ENCODE results near the gene ADGRD1.

Gene ADGRD1

DNA sequence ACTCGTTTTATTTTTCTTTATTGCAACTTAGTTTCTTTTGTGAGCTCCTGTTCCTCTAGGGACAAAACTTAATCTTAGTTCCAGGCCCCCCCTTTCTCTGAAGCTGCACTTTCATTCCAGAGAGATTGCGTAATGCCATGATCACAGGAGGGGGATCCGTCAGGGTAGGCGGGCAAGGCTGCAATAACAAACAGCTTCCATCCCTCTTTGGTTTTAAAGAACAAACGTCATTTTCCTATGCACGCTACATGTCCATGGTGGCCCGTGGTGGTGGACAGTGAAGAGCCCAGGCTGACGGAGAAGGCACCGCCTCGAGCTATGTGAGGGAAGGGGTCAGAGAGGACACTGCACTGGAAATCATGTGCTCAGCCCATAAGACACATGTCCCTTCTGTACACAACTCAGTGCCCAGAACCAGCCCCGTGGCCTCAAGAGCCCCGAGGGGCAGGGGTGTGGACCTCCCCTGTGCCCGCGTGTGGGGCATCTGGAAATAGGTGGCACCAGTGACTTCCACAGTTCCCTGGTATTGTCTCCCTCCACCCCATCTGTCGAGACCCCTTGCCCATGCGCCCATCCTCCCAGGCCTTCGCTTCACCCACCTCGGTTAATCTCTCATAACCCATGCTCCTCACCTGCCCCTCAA is 161.4 kb downstream of the ADGRD1 start:
- TF ChIP-seq TOX (CRISPR knock-in tag; IDR thresholded peaks at IDR 0.05; ENCODE audit: borderline replicate concordance) (no peak), ZNF565 (CRISPR knock-in tag; conservative IDR thresholded peaks at IDR 0.05; ENCODE audit: low read depth) (no peak), CSDC2 (CRISPR knock-in tag; IDR thresholded peaks at IDR 0.05) (no peak), ZC3H10 (CRISPR knock-in tag; IDR thresholded peaks at IDR 0.05) (no peak), SNAI2 (CRISPR knock-in tag; IDR thresholded peaks at IDR 0.05) (no peak), ZFP3 (CRISPR knock-in tag; IDR thresholded peaks at IDR 0.05) (no peak), GLIS3 (CRISPR knock-in tag; IDR thresholded peaks at IDR 0.05) (no peak), PPARA (CRISPR knock-in tag; IDR thresholded peaks at IDR 0.05; ENCODE audit: borderline replicate concordance) (no peak), ZNF70 (CRISPR knock-in tag; IDR thresholded peaks at IDR 0.05) (no peak), ZFP30 (CRISPR knock-in tag; IDR thresholded peaks at IDR 0.05) (no peak), OSR1 (CRISPR knock-in tag; IDR thresholded peaks at IDR 0.05) (no peak), ESRRG (CRISPR knock-in tag; IDR thresholded peaks at IDR 0.05) (no peak), ZNF8 (CRISPR knock-in tag; IDR thresholded peaks at IDR 0.05) (no peak)
- TF ChIP-seq, protein P1, sequence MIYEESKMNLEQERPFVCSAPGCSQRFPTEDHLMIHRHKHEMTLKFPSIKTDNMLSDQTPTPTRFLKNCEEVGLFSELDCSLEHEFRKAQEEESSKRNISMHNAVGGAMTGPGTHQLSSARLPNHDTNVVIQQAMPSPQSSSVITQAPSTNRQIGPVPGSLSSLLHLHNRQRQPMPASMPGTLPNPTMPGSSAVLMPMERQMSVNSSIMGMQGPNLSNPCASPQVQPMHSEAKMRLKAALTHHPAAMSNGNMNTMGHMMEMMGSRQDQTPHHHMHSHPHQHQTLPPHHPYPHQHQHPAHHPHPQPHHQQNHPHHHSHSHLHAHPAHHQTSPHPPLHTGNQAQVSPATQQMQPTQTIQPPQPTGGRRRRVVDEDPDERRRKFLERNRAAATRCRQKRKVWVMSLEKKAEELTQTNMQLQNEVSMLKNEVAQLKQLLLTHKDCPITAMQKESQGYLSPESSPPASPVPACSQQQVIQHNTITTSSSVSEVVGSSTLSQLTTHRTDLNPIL (CRISPR knock-in tag; IDR thresholded peaks at IDR 0.05; ENCODE audit: low read depth) = no peak
- TF ChIP-seq, protein P2, sequence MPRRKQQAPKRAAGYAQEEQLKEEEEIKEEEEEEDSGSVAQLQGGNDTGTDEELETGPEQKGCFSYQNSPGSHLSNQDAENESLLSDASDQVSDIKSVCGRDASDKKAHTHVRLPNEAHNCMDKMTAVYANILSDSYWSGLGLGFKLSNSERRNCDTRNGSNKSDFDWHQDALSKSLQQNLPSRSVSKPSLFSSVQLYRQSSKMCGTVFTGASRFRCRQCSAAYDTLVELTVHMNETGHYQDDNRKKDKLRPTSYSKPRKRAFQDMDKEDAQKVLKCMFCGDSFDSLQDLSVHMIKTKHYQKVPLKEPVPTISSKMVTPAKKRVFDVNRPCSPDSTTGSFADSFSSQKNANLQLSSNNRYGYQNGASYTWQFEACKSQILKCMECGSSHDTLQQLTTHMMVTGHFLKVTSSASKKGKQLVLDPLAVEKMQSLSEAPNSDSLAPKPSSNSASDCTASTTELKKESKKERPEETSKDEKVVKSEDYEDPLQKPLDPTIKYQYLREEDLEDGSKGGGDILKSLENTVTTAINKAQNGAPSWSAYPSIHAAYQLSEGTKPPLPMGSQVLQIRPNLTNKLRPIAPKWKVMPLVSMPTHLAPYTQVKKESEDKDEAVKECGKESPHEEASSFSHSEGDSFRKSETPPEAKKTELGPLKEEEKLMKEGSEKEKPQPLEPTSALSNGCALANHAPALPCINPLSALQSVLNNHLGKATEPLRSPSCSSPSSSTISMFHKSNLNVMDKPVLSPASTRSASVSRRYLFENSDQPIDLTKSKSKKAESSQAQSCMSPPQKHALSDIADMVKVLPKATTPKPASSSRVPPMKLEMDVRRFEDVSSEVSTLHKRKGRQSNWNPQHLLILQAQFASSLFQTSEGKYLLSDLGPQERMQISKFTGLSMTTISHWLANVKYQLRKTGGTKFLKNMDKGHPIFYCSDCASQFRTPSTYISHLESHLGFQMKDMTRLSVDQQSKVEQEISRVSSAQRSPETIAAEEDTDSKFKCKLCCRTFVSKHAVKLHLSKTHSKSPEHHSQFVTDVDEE (CRISPR knock-in tag; IDR thresholded peaks at IDR 0.05) = no peak
- TF ChIP-seq, protein P3, sequence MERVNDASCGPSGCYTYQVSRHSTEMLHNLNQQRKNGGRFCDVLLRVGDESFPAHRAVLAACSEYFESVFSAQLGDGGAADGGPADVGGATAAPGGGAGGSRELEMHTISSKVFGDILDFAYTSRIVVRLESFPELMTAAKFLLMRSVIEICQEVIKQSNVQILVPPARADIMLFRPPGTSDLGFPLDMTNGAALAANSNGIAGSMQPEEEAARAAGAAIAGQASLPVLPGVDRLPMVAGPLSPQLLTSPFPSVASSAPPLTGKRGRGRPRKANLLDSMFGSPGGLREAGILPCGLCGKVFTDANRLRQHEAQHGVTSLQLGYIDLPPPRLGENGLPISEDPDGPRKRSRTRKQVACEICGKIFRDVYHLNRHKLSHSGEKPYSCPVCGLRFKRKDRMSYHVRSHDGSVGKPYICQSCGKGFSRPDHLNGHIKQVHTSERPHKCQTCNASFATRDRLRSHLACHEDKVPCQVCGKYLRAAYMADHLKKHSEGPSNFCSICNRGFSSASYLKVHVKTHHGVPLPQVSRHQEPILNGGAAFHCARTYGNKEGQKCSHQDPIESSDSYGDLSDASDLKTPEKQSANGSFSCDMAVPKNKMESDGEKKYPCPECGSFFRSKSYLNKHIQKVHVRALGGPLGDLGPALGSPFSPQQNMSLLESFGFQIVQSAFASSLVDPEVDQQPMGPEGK (CRISPR knock-in tag; IDR thresholded peaks at IDR 0.05; ENCODE audit: borderline replicate concordance) = no peak
- TF ChIP-seq, protein P4, sequence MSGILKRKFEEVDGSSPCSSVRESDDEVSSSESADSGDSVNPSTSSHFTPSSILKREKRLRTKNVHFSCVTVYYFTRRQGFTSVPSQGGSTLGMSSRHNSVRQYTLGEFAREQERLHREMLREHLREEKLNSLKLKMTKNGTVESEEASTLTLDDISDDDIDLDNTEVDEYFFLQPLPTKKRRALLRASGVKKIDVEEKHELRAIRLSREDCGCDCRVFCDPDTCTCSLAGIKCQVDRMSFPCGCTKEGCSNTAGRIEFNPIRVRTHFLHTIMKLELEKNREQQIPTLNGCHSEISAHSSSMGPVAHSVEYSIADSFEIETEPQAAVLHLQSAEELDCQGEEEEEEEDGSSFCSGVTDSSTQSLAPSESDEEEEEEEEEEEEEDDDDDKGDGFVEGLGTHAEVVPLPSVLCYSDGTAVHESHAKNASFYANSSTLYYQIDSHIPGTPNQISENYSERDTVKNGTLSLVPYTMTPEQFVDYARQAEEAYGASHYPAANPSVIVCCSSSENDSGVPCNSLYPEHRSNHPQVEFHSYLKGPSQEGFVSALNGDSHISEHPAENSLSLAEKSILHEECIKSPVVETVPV (CRISPR knock-in tag; IDR thresholded peaks at IDR 0.05) = no peak
- TF ChIP-seq, protein P5, sequence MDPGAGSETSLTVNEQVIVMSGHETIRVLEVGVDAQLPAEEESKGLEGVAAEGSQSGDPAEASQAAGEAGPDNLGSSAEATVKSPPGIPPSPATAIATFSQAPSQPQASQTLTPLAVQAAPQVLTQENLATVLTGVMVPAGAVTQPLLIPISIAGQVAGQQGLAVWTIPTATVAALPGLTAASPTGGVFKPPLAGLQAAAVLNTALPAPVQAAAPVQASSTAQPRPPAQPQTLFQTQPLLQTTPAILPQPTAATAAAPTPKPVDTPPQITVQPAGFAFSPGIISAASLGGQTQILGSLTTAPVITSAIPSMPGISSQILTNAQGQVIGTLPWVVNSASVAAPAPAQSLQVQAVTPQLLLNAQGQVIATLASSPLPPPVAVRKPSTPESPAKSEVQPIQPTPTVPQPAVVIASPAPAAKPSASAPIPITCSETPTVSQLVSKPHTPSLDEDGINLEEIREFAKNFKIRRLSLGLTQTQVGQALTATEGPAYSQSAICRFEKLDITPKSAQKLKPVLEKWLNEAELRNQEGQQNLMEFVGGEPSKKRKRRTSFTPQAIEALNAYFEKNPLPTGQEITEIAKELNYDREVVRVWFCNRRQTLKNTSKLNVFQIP (CRISPR knock-in tag; IDR thresholded peaks at IDR 0.05; ENCODE audit: borderline replicate concordance, low read depth) = no peak

DNA sequence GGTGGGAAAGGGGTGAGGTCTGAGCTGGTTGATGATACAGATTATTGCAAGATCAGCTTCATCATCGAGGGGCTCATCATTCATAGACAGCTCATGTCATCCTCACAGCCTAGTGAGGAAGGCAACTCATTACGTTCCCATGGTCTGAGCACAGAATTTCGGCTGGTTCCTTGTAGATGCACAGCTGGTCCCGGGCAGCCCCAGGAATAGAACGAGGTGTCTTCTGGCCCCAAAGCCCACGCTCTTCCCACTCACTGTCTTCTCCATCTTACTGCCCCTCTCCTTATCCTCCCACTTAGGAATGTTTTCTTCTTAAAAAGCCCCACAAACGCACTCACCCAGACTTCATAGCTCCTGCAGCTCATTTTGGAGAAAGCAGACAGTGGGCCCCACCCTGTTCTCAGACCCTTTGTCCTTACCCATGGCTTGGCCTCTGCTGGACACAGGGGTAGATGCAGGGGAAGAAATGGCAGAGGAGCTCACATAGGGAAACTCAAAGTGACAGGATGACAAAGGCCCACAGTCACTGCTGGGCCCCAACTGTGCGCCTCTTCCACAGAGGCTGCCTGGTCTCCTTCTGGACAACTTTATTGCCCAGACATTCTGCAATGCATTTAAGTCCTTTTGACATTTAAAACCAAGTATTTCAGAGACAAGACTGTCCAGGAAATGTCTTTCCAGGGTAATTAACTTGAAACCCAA is 162.2 kb downstream of the ADGRD1 start:
- no peak for ATAC-seq
- TF ChIP-seq ZNF565 (CRISPR knock-in tag; conservative IDR thresholded peaks at IDR 0.05; ENCODE audit: low read depth) = no peak
- TF ChIP-seq ZFP30 (CRISPR knock-in tag; IDR thresholded peaks at IDR 0.05) = no peak
- TF ChIP-seq ZC3H10 (CRISPR knock-in tag; IDR thresholded peaks at IDR 0.05) = no peak
- TF ChIP-seq RARB (CRISPR knock-in tag; IDR thresholded peaks at IDR 0.05) = no peak
- no peak for TF ChIP-seq ISL1 (CRISPR knock-in tag; IDR thresholded peaks at IDR 0.05)
- TF ChIP-seq BACH2 (CRISPR knock-in tag; IDR thresholded peaks at IDR 0.05; ENCODE audit: borderline replicate concordance) = no peak
- TF ChIP-seq, protein P3 (CRISPR knock-in tag; IDR thresholded peaks at IDR 0.05; ENCODE audit: borderline replicate concordance) = no peak
- no peak for TF ChIP-seq ESRRG (CRISPR knock-in tag; IDR thresholded peaks at IDR 0.05)
- TF ChIP-seq PPARA (CRISPR knock-in tag; IDR thresholded peaks at IDR 0.05; ENCODE audit: borderline replicate concordance) = no peak
- TF ChIP-seq OSR1 (CRISPR knock-in tag; IDR thresholded peaks at IDR 0.05) = no peak
- TF ChIP-seq TCF4 (CRISPR knock-in tag; IDR thresholded peaks at IDR 0.05; ENCODE audit: borderline replicate concordance) = no peak
- no peak for TF ChIP-seq ZNF8 (CRISPR knock-in tag; IDR thresholded peaks at IDR 0.05)
- no peak for TF ChIP-seq CSDC2 (CRISPR knock-in tag; IDR thresholded peaks at IDR 0.05)
- TF ChIP-seq, protein P1 (CRISPR knock-in tag; IDR thresholded peaks at IDR 0.05; ENCODE audit: low read depth) = no peak
- TF ChIP-seq, protein P5 (CRISPR knock-in tag; IDR thresholded peaks at IDR 0.05; ENCODE audit: borderline replicate concordance, low read depth) = no peak

More for the DNA sequence above, 161.4 kb downstream of the ADGRD1 start:
- ATAC-seq = no peak
